ENCODE data around the gene CDK19. TPM values are rescaled to one million over a fixed set of nuclear protein-coding genes. Genes with fewer than 3 reads are reported as not detected.
"Not testable (repeated sequence)": the region's sequence is repeated elsewhere in the genome, so short reads cannot be mapped to it uniquely, and the experiment has no call there.

Gene CDK19
- total RNA-seq, 4 donors from 2014 or later, result 17.0 to 19.1 (median 18.7) TPM

- no peak for DNase-seq (ENCODE audit: low spot score in 2 of 2)
- 98 to 100% methylated on average over 3 of the region's 3 CpGs for whole genome bisulfite sequencing, 2 donors
These were observed 83.4 kb downstream of the CDK19 start for GRCh38 chr6:110731898-110732297.

GRCh38 chr6:110731196-110731595 lies 84.1 kb downstream of the CDK19 start:
- no peak for DNase-seq (ENCODE audit: low spot score in 2 of 2)
- TF ChIP-seq, protein P1, sequence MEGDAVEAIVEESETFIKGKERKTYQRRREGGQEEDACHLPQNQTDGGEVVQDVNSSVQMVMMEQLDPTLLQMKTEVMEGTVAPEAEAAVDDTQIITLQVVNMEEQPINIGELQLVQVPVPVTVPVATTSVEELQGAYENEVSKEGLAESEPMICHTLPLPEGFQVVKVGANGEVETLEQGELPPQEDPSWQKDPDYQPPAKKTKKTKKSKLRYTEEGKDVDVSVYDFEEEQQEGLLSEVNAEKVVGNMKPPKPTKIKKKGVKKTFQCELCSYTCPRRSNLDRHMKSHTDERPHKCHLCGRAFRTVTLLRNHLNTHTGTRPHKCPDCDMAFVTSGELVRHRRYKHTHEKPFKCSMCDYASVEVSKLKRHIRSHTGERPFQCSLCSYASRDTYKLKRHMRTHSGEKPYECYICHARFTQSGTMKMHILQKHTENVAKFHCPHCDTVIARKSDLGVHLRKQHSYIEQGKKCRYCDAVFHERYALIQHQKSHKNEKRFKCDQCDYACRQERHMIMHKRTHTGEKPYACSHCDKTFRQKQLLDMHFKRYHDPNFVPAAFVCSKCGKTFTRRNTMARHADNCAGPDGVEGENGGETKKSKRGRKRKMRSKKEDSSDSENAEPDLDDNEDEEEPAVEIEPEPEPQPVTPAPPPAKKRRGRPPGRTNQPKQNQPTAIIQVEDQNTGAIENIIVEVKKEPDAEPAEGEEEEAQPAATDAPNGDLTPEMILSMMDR (IDR thresholded peaks at IDR 0.05), result no peak
- TF ChIP-seq POLR2A (IDR thresholded peaks at IDR 0.05), result no peak
- 94 to 95% methylated on average over 4 of the region's 4 CpGs for WGBS, 2 donors
- intact Hi-C loops (cut with DNase I; ENCODE audit: low total_unique reads), result no loop called here
- H3K4me3 ChIP-seq (ENCODE audit: low read depth, poor library complexity, severe bottlenecking), result no peak overlapping the region

More at GRCh38 chr6:110731898-110732297, 83.4 kb downstream of the CDK19 start:
- intact Hi-C loops (cut with DNase I; ENCODE audit: low total_unique reads), result no loop called here
- no peak overlapping the region for H3K4me3 ChIP-seq (ENCODE audit: low read depth, poor library complexity, severe bottlenecking)
- TF ChIP-seq, protein P1 (IDR thresholded peaks at IDR 0.05), result no peak
- TF ChIP-seq POLR2A (IDR thresholded peaks at IDR 0.05), result no peak

GRCh38 chr6:110728501-110728900 lies 86.8 kb downstream of the CDK19 start:
- TF ChIP-seq POLR2A (IDR thresholded peaks at IDR 0.05), result no peak
- TF ChIP-seq, protein P1 (IDR thresholded peaks at IDR 0.05), result no peak
- no peak overlapping the region for H3K4me3 ChIP-seq (ENCODE audit: low read depth, poor library complexity, severe bottlenecking)
- WGBS, 2 donors, result 95 to 97% methylated on average over 1 of the region's 1 CpG
- no peak for DNase-seq (ENCODE audit: low spot score in 2 of 2)
- intact Hi-C loops (cut with DNase I; ENCODE audit: low total_unique reads), result no loop called here

DNA sequence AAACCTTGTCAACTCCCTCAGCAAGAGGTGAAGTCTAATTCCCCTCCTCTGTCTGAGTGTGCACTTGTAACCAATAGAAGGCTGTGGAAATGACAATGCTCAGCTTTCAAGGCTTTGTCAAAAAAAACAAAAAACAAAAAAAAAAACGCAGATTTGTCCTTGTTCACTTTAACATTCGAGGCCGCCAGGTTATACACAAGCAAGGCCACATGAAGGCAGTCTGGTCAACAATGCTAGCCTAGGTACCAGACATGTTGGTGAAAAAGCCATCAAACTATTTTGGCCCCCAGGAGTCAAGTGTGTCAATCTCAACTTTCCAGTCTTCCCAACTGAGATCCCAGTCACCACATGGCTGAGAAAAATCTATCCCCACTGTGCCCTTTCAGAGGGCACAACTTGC lies 92.3 kb downstream of the CDK19 start:
- H3K4me3 ChIP-seq (ENCODE audit: low read depth, poor library complexity, severe bottlenecking), result no peak overlapping the region
- WGBS, 2 donors, result 90 to 91% methylated on average over 3 of the region's 3 CpGs
- TF ChIP-seq, protein P1 (IDR thresholded peaks at IDR 0.05), result no peak
- no peak for TF ChIP-seq POLR2A (IDR thresholded peaks at IDR 0.05)
- DNase-seq (ENCODE audit: low spot score in 2 of 2), result no peak
- intact Hi-C loops (cut with DNase I; ENCODE audit: low total_unique reads), result no loop called here

- intact Hi-C loops (cut with DNase I; ENCODE audit: low total_unique reads), result no loop called here
- TF ChIP-seq, protein P1 (IDR thresholded peaks at IDR 0.05), result no peak
- no peak for TF ChIP-seq POLR2A (IDR thresholded peaks at IDR 0.05)
- H3K4me3 ChIP-seq (ENCODE audit: low read depth, poor library complexity, severe bottlenecking), result no peak overlapping the region
- WGBS, 2 donors, result 46 to 54% methylated on average over 3 of the region's 3 CpGs
- no peak for DNase-seq (ENCODE audit: low spot score in 2 of 2)
These were observed 95.2 kb downstream of the CDK19 start for GRCh38 chr6:110720066-110720465.

DNA sequence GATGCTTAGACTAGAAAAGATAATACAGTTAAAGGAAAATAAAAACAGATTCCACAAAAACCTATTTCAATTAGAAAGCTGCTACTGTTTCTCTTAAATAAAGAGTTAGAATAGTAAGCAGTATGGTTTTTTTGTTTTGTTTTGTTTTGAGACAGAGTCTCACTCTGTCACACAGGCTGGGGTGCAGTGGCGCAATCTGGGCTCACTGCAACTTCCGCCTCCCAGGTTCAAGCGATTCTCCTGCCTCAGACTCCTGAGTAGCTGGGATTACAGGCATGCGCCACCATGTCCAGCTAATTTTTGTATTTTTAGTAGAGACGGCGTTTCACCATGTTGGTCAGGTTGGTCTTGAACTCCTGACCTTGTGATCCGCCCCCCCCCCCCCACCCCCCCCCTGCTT lies 95.7 kb downstream of the CDK19 start:
- 90 to 95% methylated on average over 7 of the region's 7 CpGs for WGBS, 2 donors
- H3K4me3 ChIP-seq (ENCODE audit: low read depth, poor library complexity, severe bottlenecking); intact Hi-C loops (cut with DNase I; ENCODE audit: low total_unique reads); DNase-seq (ENCODE audit: low spot score in 2 of 2): not testable (repeated sequence)
